RWPE2 (cell line): ENCODE results near the gene LATS2.

Experiments
- ATAC-seq: fragments of 200-7000 bp; cut with Tn5 transposase; 3 replicates; pipeline ENCODE4 v1.9.1; 2021; ENCODE audit warnings: low read depth
- DNase-seq: peaks from one replicate; pipeline ENCODE4 v3.0.0-alpha.2; 2020; ENCODE audit warnings: low spot score
- H3K27ac ChIP-seq: fragments of 450-650 bp; 2 replicates; pipeline ENCODE4 v1.5.1; 2017; ENCODE audit warnings: mild to moderate bottlenecking; ENCODE audit not compliant: poor library complexity, severe bottlenecking
- H3K27me3 ChIP-seq: fragments of 250-450 bp; sonication (Bioruptor Pico); 2 replicates; pipeline ENCODE4 v1.5.1; 2021; ENCODE audit warnings: mild to moderate bottlenecking, moderate library complexity; ENCODE audit not compliant: insufficient read depth, poor library complexity, severe bottlenecking
- H3K36me3 ChIP-seq: fragments of 250-450 bp; sonication (Bioruptor Pico); 2 replicates; pipeline ENCODE4 v1.5.1; 2020; ENCODE audit warnings: low read depth, mild to moderate bottlenecking, moderate library complexity
- H3K4me1 ChIP-seq: fragments of 250-450 bp; sonication (Bioruptor Pico); 2 replicates; pipeline ENCODE4 v1.5.1; 2021; ENCODE audit warnings: mild to moderate bottlenecking, moderate library complexity; ENCODE audit not compliant: insufficient read depth, poor library complexity, severe bottlenecking
- H3K4me3 ChIP-seq: fragments of 250-450 bp; sonication (Bioruptor Pico); 2 replicates; pipeline ENCODE4 v1.5.1; 2021; ENCODE audit warnings: mild to moderate bottlenecking, moderate library complexity; ENCODE audit not compliant: severe bottlenecking
- H3K9me3 ChIP-seq: fragments of 250-450 bp; sonication (Bioruptor Pico); 2 replicates; pipeline ENCODE4 v1.5.1; 2021; ENCODE audit warnings: mild to moderate bottlenecking, moderate library complexity; ENCODE audit not compliant: severe bottlenecking
- TF ChIP-seq, protein P1 (sequence below): fragments of 450-650 bp; IDR thresholded peaks from one replicate; pipeline ENCODE4 v1.5.1; 2017; ENCODE audit warnings: mild to moderate bottlenecking, moderate library complexity; ENCODE audit not compliant: poor library complexity, severe bottlenecking

The LATS2 gene

DNA sequence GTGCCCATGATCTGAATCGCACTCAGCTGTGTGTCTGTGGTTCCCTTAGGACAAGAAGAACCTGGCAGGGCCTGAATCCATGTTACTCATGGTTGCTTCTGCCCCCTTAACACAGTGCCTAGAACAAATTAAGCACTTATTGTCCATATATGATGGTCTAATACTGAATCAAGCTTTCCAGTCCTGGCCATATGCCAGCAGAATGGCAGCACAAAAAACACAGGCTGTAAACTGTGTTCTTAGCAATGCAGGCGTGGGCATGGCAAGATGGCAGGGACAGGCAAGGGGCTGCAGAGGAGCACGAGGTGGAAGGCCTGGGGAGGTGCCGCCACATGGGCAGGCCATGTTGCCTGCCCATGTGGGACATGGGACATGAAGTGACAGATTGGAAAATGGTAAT lies 68.2 kb downstream of the LATS2 start:
- peaks cover 5% of the 10 kb centered on the region for H3K4me1 ChIP-seq
- ATAC-seq, result no peak

DNA sequence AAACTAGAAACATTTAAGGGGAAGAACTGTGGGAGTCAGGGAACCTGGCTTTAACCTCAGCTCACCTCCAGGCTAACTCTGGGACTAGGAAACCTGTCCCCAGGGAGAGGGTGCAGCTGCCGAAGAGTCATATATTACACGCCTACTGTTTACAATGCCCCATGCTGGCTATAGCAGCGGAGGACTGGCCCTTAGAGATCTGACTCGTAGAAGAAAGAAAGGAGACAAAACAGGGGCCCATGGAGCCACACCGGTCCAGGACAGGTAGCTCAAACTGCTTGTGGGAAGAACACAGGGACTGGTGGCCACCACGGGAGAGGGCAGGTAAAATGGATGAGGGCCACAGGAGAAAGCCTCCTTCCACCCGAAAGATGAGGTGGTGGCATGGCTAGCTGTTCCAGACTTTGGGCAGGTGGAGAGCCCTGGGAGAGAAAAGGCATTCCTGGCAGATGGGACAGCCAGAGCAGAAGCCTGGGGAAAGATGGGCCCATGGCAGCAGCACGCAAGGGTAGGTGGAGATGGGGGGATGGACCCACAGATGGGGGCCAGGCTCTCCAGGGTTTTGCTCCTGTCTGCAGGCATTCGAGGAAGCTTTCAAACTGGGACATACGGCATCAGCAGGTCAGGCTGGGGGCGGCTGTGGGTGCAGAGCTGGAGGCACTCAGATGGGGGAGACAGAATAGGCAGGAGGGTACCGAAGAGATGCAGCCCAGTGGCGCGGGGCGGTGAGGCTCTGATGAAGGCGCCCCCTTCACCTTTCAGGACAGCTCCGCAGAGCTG lies 69.5 kb downstream of the LATS2 start:
- Histone ChIP-seq H3K4me1 (peaks cover 5% of the 10 kb centered on the region), H3K27ac (no peak overlapping the region), H3K9me3 (no peaks in the 10 kb centered on the region), H3K36me3 (peaks cover 31% of the 10 kb centered on the region), H3K4me3 (no peak overlapping the region), H3K27me3 (no peaks in the 10 kb centered on the region)
- DNase-seq (no peak), ATAC-seq (no peak)
- TF ChIP-seq, protein P1, sequence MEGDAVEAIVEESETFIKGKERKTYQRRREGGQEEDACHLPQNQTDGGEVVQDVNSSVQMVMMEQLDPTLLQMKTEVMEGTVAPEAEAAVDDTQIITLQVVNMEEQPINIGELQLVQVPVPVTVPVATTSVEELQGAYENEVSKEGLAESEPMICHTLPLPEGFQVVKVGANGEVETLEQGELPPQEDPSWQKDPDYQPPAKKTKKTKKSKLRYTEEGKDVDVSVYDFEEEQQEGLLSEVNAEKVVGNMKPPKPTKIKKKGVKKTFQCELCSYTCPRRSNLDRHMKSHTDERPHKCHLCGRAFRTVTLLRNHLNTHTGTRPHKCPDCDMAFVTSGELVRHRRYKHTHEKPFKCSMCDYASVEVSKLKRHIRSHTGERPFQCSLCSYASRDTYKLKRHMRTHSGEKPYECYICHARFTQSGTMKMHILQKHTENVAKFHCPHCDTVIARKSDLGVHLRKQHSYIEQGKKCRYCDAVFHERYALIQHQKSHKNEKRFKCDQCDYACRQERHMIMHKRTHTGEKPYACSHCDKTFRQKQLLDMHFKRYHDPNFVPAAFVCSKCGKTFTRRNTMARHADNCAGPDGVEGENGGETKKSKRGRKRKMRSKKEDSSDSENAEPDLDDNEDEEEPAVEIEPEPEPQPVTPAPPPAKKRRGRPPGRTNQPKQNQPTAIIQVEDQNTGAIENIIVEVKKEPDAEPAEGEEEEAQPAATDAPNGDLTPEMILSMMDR, result no peak

More for the DNA sequence above, 68.2 kb downstream of the LATS2 start:
- no peak overlapping the region for H3K27ac ChIP-seq
- peaks cover 24% of the 10 kb centered on the region for H3K36me3 ChIP-seq
- DNase-seq, result no peak
- TF ChIP-seq, protein P1, result no peak
- no peak overlapping the region for H3K4me3 ChIP-seq
- no peaks in the 10 kb centered on the region for H3K9me3 ChIP-seq
- no peaks in the 10 kb centered on the region for H3K27me3 ChIP-seq

DNA sequence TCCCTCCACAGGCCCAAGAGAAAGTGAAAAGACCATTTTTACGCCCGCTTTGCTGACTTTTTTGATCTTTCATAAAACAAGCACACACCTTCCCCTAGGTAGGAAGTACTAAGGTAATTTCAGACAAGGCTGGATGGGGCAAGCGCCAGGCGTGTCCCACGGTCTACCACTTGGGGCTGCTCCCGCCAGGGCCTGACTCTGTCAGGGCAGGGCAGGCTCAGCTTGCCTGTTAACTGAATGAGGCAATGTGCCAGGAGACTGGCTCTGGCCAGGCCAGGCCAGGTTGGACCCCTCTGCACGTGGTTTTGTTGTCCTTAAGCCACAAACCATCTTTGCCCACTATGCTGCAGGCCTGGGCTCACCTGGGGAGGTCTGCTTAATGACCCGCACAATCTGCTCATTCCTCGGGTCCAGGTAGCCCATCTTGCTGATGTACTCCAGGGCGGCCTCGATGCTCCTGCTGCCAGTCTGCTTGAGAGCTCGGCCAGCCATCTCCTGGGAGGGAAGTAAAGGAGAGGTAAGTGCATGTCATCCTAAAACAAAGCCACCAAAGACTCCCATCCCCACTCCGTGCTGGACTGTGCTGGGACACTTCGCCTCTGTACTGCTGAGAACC lies 70.4 kb downstream of the LATS2 start:
- no peaks in the 10 kb centered on the region for H3K27me3 ChIP-seq
- H3K9me3 ChIP-seq, result no peaks in the 10 kb centered on the region
- no peak for ATAC-seq
- peaks cover 38% of the 10 kb centered on the region for H3K36me3 ChIP-seq
- TF ChIP-seq, protein P1, result no peak
- no peak overlapping the region for H3K4me3 ChIP-seq
- no peak for DNase-seq
- H3K4me1 ChIP-seq, result peaks cover 5% of the 10 kb centered on the region
- no peak overlapping the region for H3K27ac ChIP-seq

DNA sequence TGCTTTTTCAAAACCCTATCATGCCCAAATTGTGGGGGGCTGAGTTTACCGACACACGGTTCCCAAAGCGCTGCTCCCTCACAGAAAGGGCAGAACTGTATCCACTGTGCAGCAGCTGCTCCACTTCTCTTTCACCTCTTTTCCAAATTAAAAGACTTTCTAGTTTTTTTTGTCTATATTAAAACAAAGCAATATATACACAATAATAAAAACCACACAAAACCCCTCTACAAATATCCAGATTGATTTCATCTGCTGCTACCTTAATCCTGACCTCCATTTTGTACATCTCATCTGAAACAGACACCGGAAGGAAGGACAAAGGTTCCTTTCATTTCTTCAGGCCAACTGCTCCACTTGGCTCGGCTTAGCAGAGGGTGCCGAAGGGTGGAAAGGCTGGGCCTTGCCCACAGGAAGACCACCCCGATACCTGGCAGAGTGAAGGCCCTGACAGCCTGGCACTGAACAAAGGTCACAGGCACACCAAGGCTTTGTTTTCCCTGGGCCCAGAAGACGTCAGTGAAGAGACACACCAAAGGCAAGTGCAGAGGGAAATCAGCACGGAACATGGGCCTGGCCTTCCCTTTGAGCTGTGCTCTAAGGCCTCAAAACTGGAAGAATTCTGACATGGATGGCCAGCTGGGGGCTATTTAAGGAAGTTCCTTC lies 71.6 kb downstream of the LATS2 start:
- no peaks in the 10 kb centered on the region for H3K9me3 ChIP-seq
- H3K4me1 ChIP-seq, result no peaks in the 10 kb centered on the region
- no peak overlapping the region for H3K27ac ChIP-seq
- DNase-seq (no peak), ATAC-seq (no peak)
- H3K27me3 ChIP-seq, result no peaks in the 10 kb centered on the region
- peaks cover 38% of the 10 kb centered on the region for H3K36me3 ChIP-seq
- H3K4me3 ChIP-seq, result no peak overlapping the region
- TF ChIP-seq, protein P1, result no peak
